IMR-90 (cell line): ENCODE measurements around the gene RBM34.

Experiments used
- BHLHE40 ChIP-seq: fragments of 150-350 bp; IDR thresholded peaks from 2 replicates; pipeline ENCODE4 v1.6.1; 2016; ENCODE audit warnings: mild to moderate bottlenecking, low read depth, low read length
- CEBPB ChIP-seq: IDR thresholded peaks from 2 replicates; pipeline ENCODE4 v1.6.1; 2012; ENCODE audit warnings: low read depth, low read length, improper control_type of control experiment
- CTCF ChIP-seq: conservative IDR thresholded peaks from 2 replicates; pipeline ENCODE4 v1.5.1; 2012; ENCODE audit warnings: mild to moderate bottlenecking, low read depth, low read length, improper control_type of control experiment
- MXI1 ChIP-seq: IDR thresholded peaks from 2 replicates; pipeline ENCODE4 v1.6.1; 2012; ENCODE audit warnings: low read depth, mild to moderate bottlenecking, low read length, moderate library complexity, borderline replicate concordance
- POLR2A ChIP-seq: IDR thresholded peaks from 2 replicates; pipeline ENCODE4 v1.6.1; 2012; ENCODE audit warnings: mild to moderate bottlenecking, low read depth, low read length
- RAD21 ChIP-seq: IDR thresholded peaks from 2 replicates; pipeline ENCODE4 v1.6.1; 2012; ENCODE audit warnings: low read length, improper control_type of control experiment
- RCOR1 ChIP-seq: IDR thresholded peaks from 2 replicates; pipeline ENCODE4 v1.6.1; 2012; ENCODE audit warnings: mild to moderate bottlenecking, low read length, improper control_type of control experiment; ENCODE audit not compliant: insufficient replicate concordance
- RFX5 ChIP-seq: IDR thresholded peaks from 2 replicates; pipeline ENCODE4 v1.8.0; 2012; ENCODE audit warnings: low read depth, mild to moderate bottlenecking, low read length, moderate library complexity
- SMC3 ChIP-seq: fragments of 150-350 bp; IDR thresholded peaks from 2 replicates; pipeline ENCODE4 v1.6.1; 2016; ENCODE audit warnings: low read depth, mild to moderate bottlenecking, antibody characterized with exemption, low read length, moderate library complexity
- TF ChIP-seq, protein P1 (sequence below): fragments of 150-350 bp; IDR thresholded peaks from 2 replicates; pipeline ENCODE4 v1.6.1; 2017; ENCODE audit warnings: mild to moderate bottlenecking, antibody characterized with exemption, low read length, low read depth
- TF ChIP-seq, protein P2 (sequence below): fragments of 150-350 bp; IDR thresholded peaks from 2 replicates; pipeline ENCODE4 v1.6.1; 2016; ENCODE audit warnings: low read depth, mild to moderate bottlenecking, low read length, moderate library complexity, borderline replicate concordance

GRCh38 chr1:235129774-235130570 lies 31.1 kb downstream of the RBM34 start:
- TF ChIP-seq CTCF (no peak), MXI1 (no peak), POLR2A (no peak), RFX5 (no peak), RAD21 (no peak), BHLHE40 (no peak), RCOR1 (no peak), SMC3 (no peak), CEBPB (no peak)
- TF ChIP-seq, protein P1, sequence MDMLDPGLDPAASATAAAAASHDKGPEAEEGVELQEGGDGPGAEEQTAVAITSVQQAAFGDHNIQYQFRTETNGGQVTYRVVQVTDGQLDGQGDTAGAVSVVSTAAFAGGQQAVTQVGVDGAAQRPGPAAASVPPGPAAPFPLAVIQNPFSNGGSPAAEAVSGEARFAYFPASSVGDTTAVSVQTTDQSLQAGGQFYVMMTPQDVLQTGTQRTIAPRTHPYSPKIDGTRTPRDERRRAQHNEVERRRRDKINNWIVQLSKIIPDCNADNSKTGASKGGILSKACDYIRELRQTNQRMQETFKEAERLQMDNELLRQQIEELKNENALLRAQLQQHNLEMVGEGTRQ, result no peak
- TF ChIP-seq, protein P2, sequence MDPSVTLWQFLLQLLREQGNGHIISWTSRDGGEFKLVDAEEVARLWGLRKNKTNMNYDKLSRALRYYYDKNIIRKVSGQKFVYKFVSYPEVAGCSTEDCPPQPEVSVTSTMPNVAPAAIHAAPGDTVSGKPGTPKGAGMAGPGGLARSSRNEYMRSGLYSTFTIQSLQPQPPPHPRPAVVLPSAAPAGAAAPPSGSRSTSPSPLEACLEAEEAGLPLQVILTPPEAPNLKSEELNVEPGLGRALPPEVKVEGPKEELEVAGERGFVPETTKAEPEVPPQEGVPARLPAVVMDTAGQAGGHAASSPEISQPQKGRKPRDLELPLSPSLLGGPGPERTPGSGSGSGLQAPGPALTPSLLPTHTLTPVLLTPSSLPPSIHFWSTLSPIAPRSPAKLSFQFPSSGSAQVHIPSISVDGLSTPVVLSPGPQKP, result no peak
